Muscle of arm (tissue), 12 donors: ENCODE measurements around the gene ARF3. TPM values are rescaled to one million over a fixed set of nuclear protein-coding genes. Genes with fewer than 3 reads are reported as not detected.
A peak's percentile ranks its signal among the peaks of the same experiment; 100 is the strongest.
"Not testable (repeated sequence)": the region's sequence is repeated elsewhere in the genome, so short reads cannot be mapped to it uniquely, and the experiment has no call there.

Experiments used
- DNase-seq: peaks from one replicate; pipeline ENCODE4 v3.0.0-alpha.2; 2013
- polyA plus RNA-seq, 12 donors: library from polyadenylated mRNA; unstranded; fragments of 120-200 nt; gene quantifications; one replicate each; pipeline ENCODE4 v1.2.1, GENCODE V29; 2013; ENCODE audit not compliant: insufficient read length in 12 of 12

ARF3 gene
- polyA plus RNA-seq, 12 donors = 33.2 to 93.3 (median 45.4) TPM; not detected in 1

DNA sequence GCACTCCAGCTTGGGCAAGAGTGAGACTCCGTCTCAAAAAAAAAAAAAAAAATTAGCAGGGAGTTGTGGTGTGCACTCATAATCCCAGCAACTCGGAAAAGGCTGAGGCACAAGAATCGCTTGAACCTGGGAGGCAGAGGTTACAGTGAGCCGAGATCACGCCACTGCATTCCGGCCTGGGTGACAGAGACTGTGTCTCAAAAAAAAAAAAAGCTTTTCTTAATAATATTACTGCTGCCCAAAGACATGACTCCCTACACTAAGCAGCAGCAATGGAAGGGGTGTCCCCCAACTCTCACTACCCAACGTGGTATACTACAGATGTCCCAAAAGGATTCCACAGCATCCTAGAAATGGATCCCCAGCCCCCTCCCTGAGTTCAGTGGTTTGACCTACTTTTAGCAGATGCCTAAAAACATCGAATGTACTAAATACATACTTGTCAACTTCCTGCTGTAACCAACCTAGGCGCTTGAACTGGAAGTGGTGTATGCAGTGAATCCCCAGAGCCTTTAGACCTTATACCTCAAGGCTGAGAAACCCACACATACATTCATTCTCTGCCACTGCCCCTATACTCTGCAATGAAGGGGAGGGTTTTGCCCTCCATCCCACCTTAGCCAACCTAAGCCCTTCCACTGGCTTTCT is 23.5 kb downstream of the ARF3 start:
- no peak for DNase-seq

DNA sequence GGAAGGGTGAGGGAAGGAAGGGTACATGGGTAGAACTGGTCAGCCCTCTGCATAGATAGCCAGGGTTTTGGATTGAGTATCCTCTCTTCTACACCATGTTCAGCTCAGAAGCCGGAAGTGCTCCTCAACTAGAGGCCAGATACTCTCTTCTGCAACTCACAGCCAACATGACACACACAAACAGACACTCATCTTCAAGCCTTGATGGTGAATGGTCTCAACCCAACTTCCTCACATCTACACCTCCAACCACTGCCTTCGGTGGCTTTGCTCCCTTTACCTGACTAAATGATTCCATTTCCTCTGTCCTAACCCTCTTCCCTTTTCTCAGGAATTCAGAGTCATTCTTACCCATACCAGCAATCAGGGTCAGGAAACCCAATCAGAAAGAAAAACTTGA is 24.4 kb downstream of the ARF3 start:
- DNase-seq = no peak

DNA sequence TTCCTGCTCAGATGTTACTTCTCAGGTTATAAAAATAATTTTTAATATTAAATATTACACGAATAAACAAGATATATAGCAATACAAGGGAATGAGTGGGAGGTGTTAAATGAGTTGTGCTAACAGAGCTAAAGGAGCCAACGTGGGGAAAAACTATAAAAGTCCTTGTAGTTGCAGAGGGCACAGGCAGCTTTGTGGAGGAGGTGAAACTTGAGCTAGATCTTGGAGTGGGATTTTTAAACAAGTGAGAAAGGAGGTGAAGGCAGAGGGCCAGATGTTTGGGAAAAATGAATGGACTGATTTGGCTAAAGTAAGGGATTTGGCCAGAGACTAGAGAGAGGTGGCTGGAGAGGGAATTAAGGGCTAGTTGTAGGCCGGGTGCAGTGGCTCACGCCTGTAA is 26.8 kb downstream of the ARF3 start:
- DNase-seq = no peak

DNA sequence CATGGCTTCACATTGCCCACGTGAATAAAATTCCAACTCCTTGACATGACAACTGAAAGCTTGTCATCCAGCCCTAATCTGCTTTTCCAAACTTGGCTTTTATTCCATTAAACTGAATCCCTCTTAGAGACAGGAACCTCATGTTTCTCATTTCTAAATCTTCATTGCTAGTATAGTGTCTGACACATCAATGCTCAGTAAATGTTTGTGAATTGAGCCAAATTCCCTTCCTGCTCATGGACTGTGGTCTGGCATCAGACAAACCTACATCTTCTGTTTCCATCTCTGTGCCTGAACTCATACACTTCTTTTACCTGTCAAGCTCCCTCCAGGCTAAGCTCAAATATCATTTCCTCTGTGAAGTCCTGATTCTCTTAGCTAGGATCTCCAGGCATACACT is 27.7 kb downstream of the ARF3 start:
- no peak for DNase-seq

DNA sequence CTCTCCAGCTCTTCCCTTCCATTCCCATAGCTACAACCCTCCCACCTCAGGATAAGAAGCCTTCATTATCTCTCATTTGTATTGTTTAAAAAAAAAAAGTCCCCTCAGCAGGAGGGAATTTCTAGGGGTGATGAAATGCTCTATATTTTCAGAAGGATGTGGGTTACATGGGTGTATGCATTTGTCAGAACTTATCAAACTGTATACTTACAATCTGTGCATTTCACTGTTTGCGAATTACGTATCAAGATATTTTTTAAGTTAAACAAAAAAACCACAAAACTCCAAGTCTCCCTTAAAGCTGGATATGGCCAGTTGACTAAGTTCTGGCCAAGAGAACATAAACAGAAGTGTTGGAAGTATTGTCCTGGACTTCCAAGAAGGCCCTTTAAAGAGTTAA is 30.0 kb downstream of the ARF3 start:
- DNase-seq = no peak

DNA sequence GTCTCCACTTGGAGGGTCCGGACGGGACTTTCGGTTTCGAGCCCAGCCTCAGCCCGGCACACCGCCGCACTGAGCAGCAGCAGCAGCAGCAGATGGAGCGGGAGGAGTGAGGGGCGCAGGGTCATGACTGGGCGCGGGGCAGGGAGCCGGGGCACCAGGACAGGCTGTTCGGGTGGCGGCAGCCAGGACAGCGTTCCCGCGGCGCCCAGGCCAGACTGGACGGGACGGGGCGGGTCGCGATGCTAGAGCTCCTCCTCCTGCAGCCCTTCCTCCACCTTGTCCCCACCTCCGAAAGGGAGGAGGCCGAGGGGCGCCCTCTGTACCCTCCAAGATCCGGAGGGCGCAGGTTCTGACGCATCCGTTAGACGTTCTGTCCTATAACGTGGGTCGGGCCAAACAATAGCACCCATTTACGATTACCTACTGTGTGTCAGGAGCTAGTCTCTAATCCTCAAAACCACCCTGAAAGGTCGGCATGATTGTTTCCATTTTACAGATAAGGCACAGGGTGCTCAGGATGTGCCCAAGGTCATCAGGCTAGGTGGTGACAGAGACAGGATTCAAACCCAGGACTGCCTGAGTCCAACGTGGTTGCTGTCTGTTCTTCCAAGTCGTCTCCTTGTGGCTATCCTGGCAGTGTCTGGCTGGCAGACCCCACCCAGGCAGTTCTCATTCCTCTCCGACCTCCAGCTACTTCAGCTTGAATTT is 31.8 kb downstream of the ARF3 start, which contains the start of gene FKBP11:
Gene FKBP11, minus strand, starts transcription at position 189 of the 708 bp plus-strand sequence. Its CDS starts 64 bp downstream, at position 125.
- peak; percentile 63 for DNase-seq

DNA sequence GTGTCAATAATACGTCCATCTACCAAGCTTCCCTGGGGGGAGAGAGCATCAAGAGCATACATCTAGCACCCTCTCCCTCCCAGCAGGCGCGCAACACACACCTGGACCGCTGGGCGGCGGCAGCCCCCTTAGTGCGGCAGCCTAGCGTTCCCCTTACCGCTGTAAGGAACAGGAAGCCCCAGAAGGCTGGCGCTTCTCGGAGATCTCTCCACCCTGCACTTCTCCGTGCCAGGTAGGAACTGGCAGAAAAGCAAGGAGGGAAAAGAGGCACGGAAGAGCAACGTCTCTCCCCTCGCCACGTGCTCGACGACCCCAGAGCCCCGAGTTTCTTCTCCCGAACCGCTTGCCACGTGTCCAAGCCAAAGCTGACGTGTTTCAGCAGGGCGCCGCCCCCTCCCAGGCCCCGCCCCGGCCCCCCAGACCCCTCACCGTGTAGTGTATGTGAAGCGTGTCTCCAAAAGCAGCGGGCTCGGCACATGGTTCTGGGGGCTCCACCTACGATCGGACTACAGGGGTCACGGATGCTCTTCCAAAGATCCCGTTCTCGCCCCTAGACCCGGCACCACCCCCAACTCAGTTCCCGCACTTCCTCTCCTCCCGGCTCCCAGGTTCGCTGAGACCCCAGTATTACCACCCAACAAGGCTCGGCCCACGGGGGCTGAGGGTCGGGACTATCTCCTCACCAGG is 32.5 kb downstream of the ARF3 start:
- DNase-seq = peak; percentile 55

DNA sequence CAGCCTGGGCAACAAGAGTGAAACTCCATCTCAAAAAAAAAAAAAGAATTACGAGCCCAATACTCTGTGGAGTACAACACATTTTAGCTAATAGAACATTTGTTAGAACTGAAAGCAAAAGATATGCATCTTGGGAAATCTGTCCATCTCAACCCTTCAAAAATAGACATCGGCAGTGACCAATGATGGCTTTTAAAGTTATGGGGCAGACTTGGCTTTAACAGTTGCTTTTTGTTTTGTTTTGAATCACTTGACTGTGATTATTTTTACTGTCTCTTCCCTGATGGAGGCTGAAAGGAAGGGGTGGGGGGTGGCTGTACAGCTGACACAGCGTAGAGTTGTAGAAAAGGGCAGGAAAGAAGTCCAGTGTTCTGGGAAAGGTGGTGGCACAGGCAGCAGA is 34.2 kb downstream of the ARF3 start:
- DNase-seq = no peak

DNA sequence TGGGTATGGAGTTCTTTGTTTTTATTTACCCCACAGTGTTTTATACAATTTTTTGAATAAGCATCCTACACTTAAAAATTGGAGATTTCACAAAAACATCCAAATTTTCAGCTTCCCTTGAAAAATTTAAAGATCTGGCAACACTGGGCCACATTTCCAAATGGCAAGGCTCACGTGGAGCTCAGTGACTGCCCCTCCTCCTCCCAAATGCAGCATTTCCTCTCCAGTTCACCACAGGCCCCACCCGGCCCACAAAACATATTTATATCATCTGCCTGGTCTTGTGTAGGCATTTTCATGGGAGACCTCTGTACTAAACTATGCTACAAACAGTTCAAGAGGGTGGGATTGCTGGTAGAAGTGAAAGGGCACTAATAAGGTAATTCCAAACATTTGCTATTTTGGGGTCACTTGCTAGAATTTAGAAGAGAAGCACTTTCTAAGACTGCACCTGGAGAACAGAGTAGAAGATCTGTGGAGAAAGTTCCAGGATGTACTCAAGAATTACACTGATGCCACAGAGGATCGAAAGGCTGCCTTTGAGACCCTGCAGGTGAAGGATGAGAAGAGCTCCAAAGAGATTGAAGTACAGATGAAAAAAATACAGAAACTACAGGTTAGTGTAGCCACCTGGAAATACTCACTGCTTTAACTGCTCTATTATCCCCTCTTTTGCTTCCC is 39.3 kb downstream of the ARF3 start:
- no peak for DNase-seq

DNA sequence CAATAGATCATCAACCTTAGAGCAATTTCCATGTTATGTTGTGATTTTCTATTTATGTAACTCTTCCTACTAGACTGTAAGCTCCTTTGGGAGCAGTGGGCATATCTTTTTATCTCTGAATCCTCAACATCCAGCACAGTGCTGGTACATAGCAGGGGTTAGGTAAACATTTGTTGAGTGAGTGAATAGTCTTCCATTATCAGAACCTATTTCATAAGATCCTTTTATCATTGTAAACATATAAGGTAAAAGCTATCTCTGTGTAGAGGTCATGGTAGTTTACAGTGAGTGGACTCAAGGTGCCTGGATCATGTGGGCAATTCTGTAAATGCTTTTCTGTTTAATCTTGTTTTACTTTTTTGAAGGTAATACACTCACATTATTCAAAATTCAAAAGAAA is 47.1 kb downstream of the ARF3 start:
- no peak for DNase-seq

DNA sequence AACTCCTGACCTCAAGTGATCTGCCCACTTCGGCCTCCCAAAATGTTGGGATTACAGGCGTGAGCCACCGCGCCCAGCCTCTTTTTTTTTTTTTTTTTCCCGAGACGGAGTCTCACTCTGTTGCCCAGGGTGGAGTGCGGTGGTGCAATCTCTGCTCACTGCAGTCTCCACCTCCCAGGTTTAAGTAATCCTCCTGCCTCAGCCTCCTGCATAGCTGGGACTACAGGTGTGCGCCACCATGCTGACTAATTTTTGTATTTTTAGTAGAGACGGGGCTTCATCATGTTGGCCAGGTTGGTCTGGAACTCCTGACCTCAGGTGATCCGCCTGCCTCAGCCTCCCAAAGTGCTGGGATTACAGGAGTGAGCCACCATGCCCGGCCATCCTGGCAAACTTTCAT is 47.6 kb downstream of the ARF3 start:
- DNase-seq = not testable (repeated sequence)

DNA sequence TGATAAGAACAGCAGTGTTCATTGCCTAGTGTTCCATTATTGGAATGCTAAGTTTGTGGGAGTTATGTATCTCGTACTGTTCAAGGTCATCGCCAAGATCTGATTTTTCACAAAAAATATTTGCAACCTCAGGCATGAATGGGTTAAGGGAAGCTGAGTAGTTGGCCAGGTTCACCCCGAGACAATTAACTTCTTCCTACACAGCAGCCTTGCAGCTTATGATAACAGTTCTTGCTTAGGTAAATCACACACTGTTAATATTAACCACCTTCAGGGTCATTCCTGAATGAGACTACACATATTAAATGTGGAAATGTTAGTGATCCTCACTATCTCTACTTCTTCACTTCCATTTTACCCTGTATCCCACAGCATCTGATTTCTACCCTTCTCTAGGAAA is 50.0 kb downstream of the ARF3 start:
- no peak for DNase-seq

DNA sequence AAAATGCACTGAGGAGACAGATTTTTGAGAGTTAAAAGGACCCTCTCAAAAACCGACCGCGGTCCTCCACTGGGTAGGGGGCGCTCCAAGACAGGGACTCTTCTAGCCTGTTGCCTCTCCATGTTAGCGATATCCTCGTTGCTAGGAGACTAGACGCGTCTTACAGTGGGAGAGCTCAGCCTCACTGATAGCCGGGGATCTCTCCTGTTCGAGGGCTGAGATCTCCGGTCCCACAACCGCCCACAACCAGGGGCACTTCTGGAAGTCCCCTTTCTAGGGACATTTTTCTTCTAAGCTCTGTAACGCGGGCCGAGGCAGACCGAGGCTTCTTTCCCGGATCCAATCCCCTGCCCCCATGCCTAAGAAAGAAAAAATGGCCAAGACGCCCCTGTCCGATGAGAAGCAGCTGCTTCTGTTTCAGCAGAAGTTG is 53.3 kb downstream of the ARF3 start:
- DNase-seq = peak; percentile 80

DNA sequence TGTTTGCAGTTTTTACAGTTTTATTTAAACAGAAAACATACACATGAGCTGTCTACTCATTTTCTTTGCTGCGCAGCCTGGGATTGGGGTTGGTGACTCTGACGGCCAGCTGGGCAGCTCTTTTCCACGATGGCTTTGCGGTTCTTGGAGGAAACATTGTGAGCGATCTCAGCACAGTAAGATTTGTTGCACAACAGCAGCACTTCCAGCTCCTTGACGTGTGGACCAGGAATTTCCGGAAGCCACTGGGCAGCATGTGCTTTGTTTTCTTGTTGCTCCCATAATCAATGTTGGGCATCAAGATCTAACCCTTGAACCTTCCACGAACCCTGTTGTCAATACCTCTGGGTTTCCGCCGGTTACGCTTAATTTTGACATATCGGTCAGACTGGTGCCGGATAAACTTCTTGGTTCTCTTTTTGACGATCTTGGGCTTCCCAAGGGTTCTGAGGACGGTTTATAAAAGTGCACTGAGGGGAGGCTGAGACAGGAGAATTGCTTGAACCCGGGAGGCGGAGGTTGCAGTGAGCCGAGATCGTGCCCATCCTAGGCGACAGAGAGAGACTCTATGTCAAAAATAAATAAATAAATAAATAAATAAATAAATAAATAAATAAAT is 53.8 kb downstream of the ARF3 start:
- DNase-seq = no peak

DNA sequence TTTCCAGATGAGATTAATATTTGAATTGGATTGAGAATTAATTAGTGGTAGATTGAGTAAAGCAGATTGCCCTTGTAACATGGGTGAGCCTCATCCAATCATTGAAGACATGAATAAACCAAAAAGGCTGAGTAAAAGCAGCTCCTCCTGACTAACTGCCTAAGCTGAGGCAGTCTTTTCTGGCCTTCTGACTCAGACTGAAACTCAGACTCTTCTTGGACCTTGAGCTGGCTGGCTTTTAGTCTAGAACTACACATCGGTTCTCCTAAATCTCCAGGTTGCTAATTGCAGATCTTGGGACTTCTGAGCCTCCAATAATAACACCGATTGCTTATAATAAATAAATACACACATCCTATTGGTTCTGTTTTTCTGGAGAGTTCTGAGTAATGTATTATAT is 56.0 kb downstream of the ARF3 start:
- no peak for DNase-seq

DNA sequence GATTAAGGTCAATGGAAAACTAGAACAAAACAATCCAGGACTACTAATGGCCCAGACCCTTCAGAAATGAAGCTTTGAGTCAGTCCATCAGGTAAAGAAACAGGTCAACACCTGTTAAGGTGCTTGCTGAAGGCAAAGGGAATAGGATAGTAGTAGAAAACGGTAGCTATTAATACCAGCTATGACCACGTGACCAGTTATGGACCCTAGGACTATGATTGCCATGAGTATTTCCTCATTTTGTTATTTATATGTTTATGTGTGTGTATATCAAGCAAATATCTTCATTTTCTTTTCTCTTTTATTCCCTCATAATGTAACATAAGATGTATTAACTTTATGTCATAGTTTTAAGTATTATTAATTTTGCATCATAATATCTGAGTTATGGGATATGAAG is 57.6 kb downstream of the ARF3 start:
- no peak for DNase-seq

DNA sequence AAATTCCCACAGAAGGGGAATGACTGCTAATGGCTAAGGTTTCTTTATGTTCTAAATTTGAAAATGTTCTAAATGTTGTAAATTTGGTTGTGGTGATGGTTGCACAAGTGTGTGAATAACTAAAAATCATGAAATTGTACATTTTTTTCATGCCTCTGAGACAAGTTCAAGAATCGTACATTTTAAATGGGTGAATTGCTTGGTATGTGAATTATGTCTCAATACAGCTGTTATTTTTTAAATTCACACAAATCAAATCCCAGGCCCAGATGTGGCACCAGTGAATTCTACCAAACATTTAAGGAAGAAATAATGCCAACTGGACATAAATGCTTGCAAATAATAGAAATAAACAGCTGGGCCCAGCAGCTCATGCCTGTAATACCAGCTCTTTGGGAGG is 63.0 kb downstream of the ARF3 start:
- DNase-seq = no peak

DNA sequence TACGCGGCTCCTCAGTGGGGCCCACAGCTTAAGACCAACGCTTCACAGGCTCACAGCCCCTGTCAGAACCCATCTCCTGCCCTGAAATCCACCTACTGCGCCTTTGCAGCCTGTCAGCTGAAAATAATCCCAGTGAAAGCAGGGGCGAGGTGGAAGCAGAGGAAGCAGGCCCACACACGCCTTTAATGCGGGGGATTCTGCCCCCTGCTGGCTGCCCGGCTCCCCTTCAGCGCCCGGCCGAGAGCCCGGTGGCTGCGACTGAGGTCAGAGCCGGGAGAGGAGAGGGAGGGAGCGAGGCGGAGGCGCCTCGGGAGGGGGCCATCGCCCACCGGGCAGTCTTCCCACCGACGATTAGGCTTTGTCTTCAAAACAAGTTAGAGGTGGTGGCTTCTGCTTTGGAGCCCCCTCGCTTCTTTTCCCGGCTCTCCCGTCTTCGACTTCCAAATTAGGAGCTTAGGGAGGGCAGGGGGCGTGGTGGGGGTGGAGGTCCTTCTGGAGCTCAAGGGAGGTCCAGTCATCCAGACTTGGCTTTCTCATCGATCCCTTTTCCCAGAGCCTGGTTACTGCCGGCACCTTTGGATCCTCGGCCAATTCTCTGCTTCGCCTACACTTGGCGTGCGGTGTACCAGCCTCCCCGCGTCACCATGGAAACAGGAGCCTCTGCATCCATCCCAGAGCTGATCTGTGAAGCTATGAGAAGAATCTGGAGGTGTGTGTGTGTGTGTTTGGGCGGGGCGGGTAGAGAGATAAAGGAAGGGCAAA is 66.4 kb downstream of the ARF3 start:
- DNase-seq = peak; percentile 84

DNA sequence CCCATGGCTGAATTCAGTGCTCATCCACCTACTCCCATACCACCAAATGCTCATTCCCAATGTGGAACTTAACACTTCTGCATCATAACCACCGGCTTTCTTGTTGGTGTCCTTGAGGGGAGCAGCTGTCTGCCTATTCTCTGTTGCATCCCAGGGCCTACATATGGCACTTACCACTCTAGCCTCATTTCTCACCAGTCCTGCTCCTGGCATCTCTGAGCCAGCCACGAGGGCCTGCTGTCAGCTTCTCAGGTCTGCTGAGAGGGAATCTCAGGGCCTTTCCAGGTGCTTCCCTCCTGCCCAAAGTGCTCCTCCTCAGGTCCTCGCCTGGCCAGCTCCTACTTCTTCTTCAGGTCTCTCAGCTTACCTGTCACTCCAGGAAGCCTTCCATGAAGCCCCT is 67.6 kb downstream of the ARF3 start:
- no peak for DNase-seq
